HepG2 (cell line): ENCODE data around the gene FAM131A. TPM values are rescaled to one million over a fixed set of nuclear protein-coding genes. Genes with fewer than 3 reads are reported as not detected.

Experiments
- ARHGAP35 ChIP-seq: sonication (generic); formaldehyde crosslinking; IDR thresholded peaks from 2 replicates; pipeline ENCODE4 v1.9.0; 2022; ENCODE audit warnings: mild to moderate bottlenecking, inconsistent platforms, moderate library complexity, missing genetic modification reagents, borderline replicate concordance
- ATM ChIP-seq: fragments of 450-650 bp; IDR thresholded peaks from 2 replicates; pipeline ENCODE4 v1.7.1; 2017; ENCODE audit warnings: mild to moderate bottlenecking, borderline replicate concordance
- BCLAF1 ChIP-seq: fragments of 450-650 bp; IDR thresholded peaks from 2 replicates; pipeline ENCODE4 v1.6.1; 2017; ENCODE audit warnings: mild to moderate bottlenecking
- HES4 ChIP-seq: sonication (generic); formaldehyde crosslinking; IDR thresholded peaks from 2 replicates; pipeline ENCODE4 v1.9.0; 2021; ENCODE audit warnings: mild to moderate bottlenecking, missing genetic modification reagents, borderline replicate concordance
- IRF9 ChIP-seq: sonication (generic); formaldehyde crosslinking; IDR thresholded peaks from 2 replicates; pipeline ENCODE4 v1.8.0; 2022; ENCODE audit warnings: missing genetic modification reagents, mild to moderate bottlenecking, borderline replicate concordance
- MED1 ChIP-seq: sonication (generic); formaldehyde crosslinking; IDR thresholded peaks from 2 replicates; pipeline ENCODE4 v1.4.0; 2020; ENCODE audit warnings: missing genetic modification reagents
- MEF2D ChIP-seq: sonication (generic); formaldehyde crosslinking; IDR thresholded peaks from 2 replicates; pipeline ENCODE4 v1.5.1; 2020; ENCODE audit warnings: mild to moderate bottlenecking, missing genetic modification reagents
- NR1H2 ChIP-seq: sonication (generic); formaldehyde crosslinking; IDR thresholded peaks from 2 replicates; pipeline ENCODE4 v1.8.1; 2022; ENCODE audit warnings: low read depth, missing genetic modification reagents, borderline replicate concordance
- ZBTB49 ChIP-seq: sonication (generic); formaldehyde crosslinking; IDR thresholded peaks from 2 replicates; pipeline ENCODE4 v1.4.0; 2020; ENCODE audit warnings: missing genetic modification reagents, borderline replicate concordance
- ZNF121 ChIP-seq: sonication (generic); formaldehyde crosslinking; IDR thresholded peaks from 2 replicates; pipeline ENCODE4 v1.5.0; 2020; ENCODE audit warnings: mild to moderate bottlenecking, missing genetic modification reagents
- ZNF18 ChIP-seq: sonication (generic); formaldehyde crosslinking; IDR thresholded peaks from 2 replicates; pipeline ENCODE4 v1.8.0; 2022; ENCODE audit warnings: mild to moderate bottlenecking, missing genetic modification reagents; ENCODE audit not compliant: insufficient replicate concordance
- ZNF451 ChIP-seq: sonication (generic); formaldehyde crosslinking; IDR thresholded peaks from 2 replicates; pipeline ENCODE4 v1.5.0; 2020; ENCODE audit warnings: mild to moderate bottlenecking, missing genetic modification reagents
- ZNF563 ChIP-seq: sonication (generic); formaldehyde crosslinking; IDR thresholded peaks from 2 replicates; pipeline ENCODE4 v1.8.0; 2022; ENCODE audit warnings: mild to moderate bottlenecking, moderate library complexity, missing genetic modification reagents
- ZNF672 ChIP-seq: sonication (generic); formaldehyde crosslinking; IDR thresholded peaks from 2 replicates; pipeline ENCODE4 v1.8.1; 2022; ENCODE audit warnings: missing genetic modification reagents
- ZNF839 ChIP-seq: sonication (generic); formaldehyde crosslinking; IDR thresholded peaks from 2 replicates; pipeline ENCODE4 v1.4.0; 2020; ENCODE audit warnings: missing genetic modification reagents, mild to moderate bottlenecking, borderline replicate concordance
- polyA plus RNA-seq, 8 experiments: library from polyadenylated mRNA; depleted of rRNA in 3 of 8; stranded (reverse) in 7 of 8; unstranded in 1 of 8; fragments of >200 nt; fragmentation: Illumina TruSeq in 4 of 8; extraction: Trizol in 4 of 8; gene quantifications; 2 replicates each; pipeline versions ENCODE4 v1.2.1 to v1.2.3, GENCODE V29; 2011 to 2016; ENCODE audit warnings: low read depth in 4 of 8, missing spikeins in 1 of 8, mixed read lengths in 1 of 8; ENCODE audit not compliant: insufficient read depth in 1 of 8
- total RNA-seq, 5 experiments: library from RNA; depleted of rRNA; stranded (reverse); fragments of >200 nt; fragmentation: Illumina TruSeq; extraction: Trizol; gene quantifications; 2 replicates each; pipeline ENCODE4 v1.2.3, GENCODE V29; 2016; ENCODE audit warnings: low read depth in 1 of 5
- TF ChIP-seq, protein P1 (sequence below): sonication (generic); formaldehyde crosslinking; IDR thresholded peaks from 2 replicates; pipeline ENCODE4 v1.5.1; 2020; ENCODE audit warnings: missing genetic modification reagents, mild to moderate bottlenecking, borderline replicate concordance
- TF ChIP-seq, protein P2 (sequence below): sonication (generic); formaldehyde crosslinking; IDR thresholded peaks from 2 replicates; pipeline ENCODE4 v1.5.0; 2020; ENCODE audit warnings: missing genetic modification reagents

The FAM131A gene
- total and polyA plus RNA-seq, 2 of the 13 experiments (the other 11 are each of a cell fraction or from before 2014, with no cell fraction given): 9.2 to 9.3 TPM

DNA sequence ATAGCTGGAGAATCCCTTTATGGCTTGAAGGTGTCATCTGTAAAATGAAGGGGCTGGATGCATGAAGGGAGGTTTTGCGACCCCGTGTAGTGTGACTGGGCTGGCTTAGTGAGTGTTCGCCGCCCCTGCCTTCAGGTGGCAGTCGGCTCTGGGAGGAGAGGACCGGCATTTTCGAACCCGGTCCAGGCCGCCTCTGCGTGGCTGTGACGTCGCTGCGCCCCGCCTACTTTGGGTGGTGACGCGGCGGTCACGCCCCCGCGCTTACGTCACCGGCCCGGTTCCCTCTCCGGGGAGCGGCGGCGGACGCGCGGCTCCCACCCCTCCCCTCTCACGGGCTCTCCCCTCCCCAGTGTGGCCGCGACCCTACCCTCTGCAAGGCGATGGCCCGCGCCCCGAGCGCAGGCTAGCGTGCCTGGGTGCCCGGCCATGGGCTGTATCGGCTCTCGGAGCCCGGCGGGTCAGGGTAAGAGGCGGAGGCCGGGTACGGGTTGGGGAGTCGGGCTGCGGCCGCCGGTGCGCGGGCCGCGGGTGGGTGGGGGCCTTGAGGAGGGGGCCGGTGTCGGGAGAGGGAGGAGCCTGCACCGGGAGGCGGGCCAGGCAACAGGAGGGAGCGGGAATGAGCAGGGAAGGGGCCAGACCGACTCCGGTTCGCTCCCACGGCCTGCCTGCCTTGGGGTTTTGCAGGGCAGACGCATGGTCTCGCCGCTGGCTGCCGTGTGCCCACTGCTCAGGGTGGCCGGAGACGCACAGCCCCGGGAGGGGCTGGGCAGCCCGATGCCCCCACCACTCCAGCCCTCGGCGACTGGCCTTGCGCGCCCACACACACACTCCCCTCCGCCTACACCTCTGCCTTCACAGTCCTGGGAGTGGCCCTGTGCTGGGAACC lies 1.5 kb upstream of the FAM131A start (continued):
- TF ChIP-seq NR1H2 (CRISPR knock-in tag) (no peak), ARHGAP35 (CRISPR knock-in tag) (no peak; the same call in 1 of the 2 replicates), MED1 (peak; percentile 10; the same call in 1 of the 2 replicates), ZNF451 (no peak), ZNF121 (CRISPR knock-in tag) (no peak), ZNF839 (CRISPR knock-in tag) (0 out of 2 replicates have a peak, but pooled peaks have one; percentile 20), ZNF672 (no peak), ZNF563 (CRISPR knock-in tag) (no peak), HES4 (CRISPR knock-in tag) (no peak), ATM (no peak), BCLAF1 (no peak), ZBTB49 (CRISPR knock-in tag) (no peak), IRF9 (CRISPR knock-in tag) (peak; percentile 69; the same call in 1 of the 2 replicates), ZNF18 (CRISPR knock-in tag) (no peak), MEF2D (CRISPR knock-in tag) (peak; percentile 16; the same call in 1 of the 2 replicates)
- TF ChIP-seq, protein P1, sequence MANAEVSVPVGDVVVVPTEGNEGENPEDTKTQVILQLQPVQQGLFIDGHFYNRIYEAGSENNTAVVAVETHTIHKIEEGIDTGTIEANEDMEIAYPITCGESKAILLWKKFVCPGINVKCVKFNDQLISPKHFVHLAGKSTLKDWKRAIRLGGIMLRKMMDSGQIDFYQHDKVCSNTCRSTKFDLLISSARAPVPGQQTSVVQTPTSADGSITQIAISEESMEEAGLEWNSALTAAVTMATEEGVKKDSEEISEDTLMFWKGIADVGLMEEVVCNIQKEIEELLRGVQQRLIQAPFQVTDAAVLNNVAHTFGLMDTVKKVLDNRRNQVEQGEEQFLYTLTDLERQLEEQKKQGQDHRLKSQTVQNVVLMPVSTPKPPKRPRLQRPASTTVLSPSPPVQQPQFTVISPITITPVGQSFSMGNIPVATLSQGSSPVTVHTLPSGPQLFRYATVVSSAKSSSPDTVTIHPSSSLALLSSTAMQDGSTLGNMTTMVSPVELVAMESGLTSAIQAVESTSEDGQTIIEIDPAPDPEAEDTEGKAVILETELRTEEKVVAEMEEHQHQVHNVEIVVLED (CRISPR knock-in tag): peak; percentile 36; the same call in 1 of the 2 replicates
- TF ChIP-seq, protein P2, sequence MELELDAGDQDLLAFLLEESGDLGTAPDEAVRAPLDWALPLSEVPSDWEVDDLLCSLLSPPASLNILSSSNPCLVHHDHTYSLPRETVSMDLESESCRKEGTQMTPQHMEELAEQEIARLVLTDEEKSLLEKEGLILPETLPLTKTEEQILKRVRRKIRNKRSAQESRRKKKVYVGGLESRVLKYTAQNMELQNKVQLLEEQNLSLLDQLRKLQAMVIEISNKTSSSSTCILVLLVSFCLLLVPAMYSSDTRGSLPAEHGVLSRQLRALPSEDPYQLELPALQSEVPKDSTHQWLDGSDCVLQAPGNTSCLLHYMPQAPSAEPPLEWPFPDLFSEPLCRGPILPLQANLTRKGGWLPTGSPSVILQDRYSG (CRISPR knock-in tag): no peak
